ENCODE data around the gene DNAI7.

The DNAI7 gene

DNA sequence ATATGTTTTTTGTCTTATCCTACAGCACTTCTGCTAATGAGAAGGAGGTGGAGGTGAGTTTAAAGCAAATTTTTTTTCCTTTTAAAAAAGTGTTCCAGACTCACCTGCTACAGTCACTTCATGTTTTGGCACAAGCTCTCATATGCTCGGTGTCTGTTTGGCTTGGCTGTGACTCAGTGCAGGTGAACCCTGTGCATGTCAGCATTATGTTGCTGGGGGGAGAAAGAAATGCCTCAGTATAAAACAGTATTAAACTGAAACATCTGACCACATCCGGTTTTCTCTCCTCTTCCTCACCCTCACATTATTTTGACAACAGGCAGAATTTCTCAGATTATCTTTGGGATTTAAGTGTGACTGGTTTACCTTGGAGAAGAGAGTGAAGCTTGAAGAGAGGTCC is 105.2 kb downstream of the DNAI7 start:
- DNase-seq = peak; percentile 8

DNA sequence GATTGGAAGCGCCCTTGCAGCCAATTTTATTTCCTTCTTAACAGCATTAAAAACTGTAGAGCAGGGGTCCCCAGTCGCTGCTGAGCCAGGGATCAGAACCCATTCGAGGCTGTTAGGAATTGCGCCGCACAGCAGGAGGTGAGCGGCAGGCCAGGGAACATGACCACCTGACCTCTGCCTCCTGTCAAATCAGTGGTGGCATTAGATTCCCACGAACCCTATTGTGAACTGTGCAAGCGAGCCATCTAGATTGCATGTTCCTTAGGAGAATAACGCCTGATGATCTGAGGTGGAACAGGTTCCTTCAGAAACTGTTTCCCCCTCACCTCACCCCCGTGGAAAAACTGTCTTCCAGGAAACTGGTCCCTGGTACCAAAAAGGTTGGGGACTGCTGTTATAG is 107.4 kb downstream of the DNAI7 start:
- no peak for DNase-seq

DNA sequence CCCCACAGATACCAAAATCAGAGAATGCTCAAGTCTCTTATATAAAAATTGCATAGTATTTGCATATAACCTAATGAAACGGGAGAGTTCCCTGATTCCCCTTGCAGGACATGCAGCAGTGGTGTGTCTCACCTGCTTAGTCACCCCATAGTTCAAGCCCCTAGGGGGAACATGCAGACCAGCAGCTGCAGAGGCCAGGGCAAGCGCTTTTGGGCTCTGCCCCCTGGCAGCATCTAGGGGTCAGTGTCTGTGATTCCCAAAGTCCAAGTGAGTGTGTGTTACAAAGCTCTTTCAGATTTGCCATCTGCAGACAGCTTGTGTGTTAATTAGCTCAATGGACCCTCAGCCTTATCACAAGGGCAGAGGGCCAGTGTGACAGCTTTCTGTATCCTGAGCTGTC is 110.1 kb downstream of the DNAI7 start:
- DNase-seq = no peak

GRCh38 chr12:25083211-25083610 is 111.7 kb downstream of the DNAI7 start:
- DNase-seq = no peak

- DNase-seq = no peak
These were observed 112.3 kb downstream of the DNAI7 start for GRCh38 chr12:25082628-25083027.

DNA sequence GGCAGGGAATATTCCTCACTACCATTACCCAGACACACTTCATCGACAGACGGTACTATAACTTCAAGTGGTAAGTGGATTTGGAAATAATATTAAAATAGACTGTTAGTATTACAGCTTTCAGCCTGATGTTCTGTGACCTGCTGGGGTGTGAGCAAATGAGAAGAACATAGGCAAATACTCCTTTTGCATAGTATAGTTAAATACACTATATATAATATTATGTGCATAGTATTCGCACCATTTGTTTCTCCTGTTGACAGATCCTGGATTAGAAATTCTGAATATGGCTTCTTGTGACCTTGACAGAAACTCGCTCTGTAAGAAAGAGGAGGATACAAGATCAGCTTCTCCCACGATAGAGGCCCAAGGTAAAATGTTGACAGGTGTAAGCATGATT is 115.6 kb downstream of the DNAI7 start:
- DNase-seq = no peak

DNA sequence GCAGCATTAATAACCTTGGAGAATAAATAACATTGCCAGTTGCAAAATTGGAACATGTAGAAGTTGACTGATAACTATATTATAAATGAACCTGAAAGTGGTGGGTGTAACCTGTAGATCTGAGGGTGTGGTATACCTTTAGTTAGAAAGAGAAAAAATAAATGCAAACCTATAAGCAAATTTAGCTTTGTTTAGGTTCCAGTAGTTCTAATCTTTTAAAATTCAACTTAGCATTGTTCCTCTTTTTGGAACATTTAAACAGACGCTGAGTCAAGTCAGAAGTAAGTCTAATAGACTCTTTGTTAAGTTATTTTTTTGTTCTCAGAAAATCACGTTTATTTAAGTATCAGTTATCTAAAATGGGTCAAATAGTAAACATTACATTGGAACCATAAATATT is 120.0 kb downstream of the DNAI7 start:
- DNase-seq = no peak

GRCh38 chr12:25074113-25074512 is 120.8 kb downstream of the DNAI7 start:
- no peak for DNase-seq

DNA sequence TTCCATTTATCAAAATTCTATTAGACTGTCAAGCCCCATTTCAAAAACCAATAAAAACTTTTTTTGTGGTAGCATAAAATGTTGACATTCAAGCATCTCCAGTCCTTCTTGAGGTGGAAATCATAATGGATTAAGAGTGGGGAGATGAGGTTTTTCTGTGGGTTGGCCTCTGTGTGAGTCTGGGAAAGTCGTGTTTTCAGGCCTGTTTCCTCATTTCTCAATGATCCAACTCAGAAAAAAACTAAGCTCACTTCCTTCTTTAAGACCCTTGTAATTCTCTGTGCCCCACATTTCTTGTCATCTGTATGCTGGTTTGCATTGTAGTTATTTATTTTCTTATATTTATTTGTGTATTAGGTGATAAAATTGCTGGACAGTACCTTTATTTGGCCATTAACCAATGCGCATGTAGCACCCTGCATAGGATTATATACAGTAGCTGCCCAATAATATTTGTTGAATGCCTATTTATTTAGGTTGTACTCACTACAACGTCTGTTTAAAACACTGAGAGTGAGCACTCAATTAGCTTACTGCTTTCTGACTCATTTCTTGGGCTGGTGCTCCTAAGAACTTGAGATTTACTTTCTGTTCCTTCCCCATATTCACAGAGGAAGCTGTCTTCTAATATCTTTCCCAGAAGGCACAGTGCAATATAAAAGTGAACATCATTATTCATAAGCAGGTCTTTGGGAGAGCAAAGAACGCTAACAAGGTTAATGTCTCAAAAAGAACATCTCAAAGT is 121.9 kb downstream of the DNAI7 start:
- DNase-seq = no peak

- DNase-seq = no peak
These were observed 123.6 kb downstream of the DNAI7 start for GRCh38 chr12:25071366-25071765.

DNA sequence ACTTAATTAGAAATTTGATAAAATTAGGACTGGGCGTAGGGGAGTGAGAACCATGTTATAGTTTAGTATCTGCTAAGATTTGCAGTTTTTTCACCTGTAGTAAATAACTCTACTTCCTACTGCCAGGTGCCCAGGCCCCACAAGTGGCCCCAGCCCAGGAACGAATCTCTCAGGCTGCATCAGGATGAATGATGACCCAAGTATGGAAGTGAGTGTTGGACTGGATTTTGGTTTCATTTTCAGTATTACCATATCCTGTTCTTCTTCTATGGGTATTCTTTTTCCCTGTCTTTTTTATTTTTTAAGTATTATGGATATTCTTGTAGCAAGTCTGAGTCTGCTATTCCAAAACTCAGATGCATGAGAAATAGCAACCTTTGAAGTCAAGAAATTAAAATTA is 125.7 kb downstream of the DNAI7 start:
- DNase-seq = no peak

DNA sequence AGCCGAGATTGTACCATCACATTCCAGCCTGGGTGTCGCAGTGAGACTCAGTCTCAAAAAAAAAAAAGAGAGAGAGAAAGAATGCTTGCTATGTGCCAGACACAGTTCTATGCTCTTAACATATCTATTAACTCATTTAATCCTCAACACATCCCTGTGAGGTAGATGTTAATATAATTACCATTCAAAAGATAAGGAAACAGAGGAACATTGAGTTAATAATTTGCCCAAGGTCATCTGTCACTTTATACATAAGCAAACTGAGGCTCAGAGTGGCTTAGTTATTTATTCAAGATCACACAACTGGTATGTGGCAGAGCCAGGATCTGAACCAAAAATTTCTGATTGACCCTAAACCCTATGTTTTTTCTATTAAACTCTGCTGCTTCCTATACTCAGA is 129.9 kb downstream of the DNAI7 start:
- DNase-seq = no peak

GRCh38 chr12:25063873-25064628 is 130.9 kb downstream of the DNAI7 start:
- no peak for DNase-seq

- no peak for DNase-seq
These were observed 136.3 kb downstream of the DNAI7 start for GRCh38 chr12:25058658-25059058.

All from CD4-positive, alpha-beta T cell treated with Interleukin-17A for 4 hours (primary cell).